ENCODE measurements around the gene YIPF6. TPM values are rescaled to one million over a fixed set of nuclear protein-coding genes. Genes with fewer than 3 reads are reported as not detected.

YIPF6 gene
- total RNA-seq, 1 experiment from 2014 or later: 27.7 TPM

Small RNAs within 50 kb of the gene (small RNA-seq; reads per million reads assigned to genes)
- not detected for gene RNU6-245P

Other genes with a start within 250 kb of the YIPF6 start
- 6.9 and 17.7 TPM in 2 replicates for gene OPHN1, start 65.6 kb upstream of the YIPF6 start, total RNA-seq (2014; rRNA removed; shearing (Covaris generic))
- gene STARD8, start 148.6 kb downstream of the YIPF6 start, total RNA-seq (2014; rRNA removed; shearing (Covaris generic)): 0.97 and 1.1 TPM in 2 replicates

Data from HT-29 (cell line).